Activated CD8-positive, alpha-beta memory T cell treated with anti-CD3 and anti-CD28 coated beads for 36 hours (primary cell): ENCODE data around the gene PER2. TPM values are rescaled to one million over a fixed set of nuclear protein-coding genes. Genes with fewer than 3 reads are reported as not detected.
"Not testable (repeated sequence)": the region's sequence is repeated elsewhere in the genome, so short reads cannot be mapped to it uniquely, and the experiment has no call there.

Experiments used
- CTCF ChIA-PET: fragments of 350-600 bp; sonication (Branson Sonifier 250); formaldehyde crosslinking; loops from one replicate; lab custom pipeline; 2021; ENCODE audit warnings: antibody characterized with exemption; lab: Charles Lee
- POLR2A ChIA-PET: fragments of 350-600 bp; sonication (Branson Sonifier 250); formaldehyde crosslinking; loops from one replicate; lab custom pipeline; 2021; ENCODE audit warnings: antibody characterized with exemption; lab: Charles Lee
- total RNA-seq, 2 experiments: library from RNA; stranded (reverse); gene quantifications; one replicate each; pipeline ENCODE4 v1.2.3, GENCODE V29; 2021

PER2 gene, protein sequence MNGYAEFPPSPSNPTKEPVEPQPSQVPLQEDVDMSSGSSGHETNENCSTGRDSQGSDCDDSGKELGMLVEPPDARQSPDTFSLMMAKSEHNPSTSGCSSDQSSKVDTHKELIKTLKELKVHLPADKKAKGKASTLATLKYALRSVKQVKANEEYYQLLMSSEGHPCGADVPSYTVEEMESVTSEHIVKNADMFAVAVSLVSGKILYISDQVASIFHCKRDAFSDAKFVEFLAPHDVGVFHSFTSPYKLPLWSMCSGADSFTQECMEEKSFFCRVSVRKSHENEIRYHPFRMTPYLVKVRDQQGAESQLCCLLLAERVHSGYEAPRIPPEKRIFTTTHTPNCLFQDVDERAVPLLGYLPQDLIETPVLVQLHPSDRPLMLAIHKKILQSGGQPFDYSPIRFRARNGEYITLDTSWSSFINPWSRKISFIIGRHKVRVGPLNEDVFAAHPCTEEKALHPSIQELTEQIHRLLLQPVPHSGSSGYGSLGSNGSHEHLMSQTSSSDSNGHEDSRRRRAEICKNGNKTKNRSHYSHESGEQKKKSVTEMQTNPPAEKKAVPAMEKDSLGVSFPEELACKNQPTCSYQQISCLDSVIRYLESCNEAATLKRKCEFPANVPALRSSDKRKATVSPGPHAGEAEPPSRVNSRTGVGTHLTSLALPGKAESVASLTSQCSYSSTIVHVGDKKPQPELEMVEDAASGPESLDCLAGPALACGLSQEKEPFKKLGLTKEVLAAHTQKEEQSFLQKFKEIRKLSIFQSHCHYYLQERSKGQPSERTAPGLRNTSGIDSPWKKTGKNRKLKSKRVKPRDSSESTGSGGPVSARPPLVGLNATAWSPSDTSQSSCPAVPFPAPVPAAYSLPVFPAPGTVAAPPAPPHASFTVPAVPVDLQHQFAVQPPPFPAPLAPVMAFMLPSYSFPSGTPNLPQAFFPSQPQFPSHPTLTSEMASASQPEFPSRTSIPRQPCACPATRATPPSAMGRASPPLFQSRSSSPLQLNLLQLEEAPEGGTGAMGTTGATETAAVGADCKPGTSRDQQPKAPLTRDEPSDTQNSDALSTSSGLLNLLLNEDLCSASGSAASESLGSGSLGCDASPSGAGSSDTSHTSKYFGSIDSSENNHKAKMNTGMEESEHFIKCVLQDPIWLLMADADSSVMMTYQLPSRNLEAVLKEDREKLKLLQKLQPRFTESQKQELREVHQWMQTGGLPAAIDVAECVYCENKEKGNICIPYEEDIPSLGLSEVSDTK (N-terminal part only)
- total RNA-seq, result 10 to 100 TPM; 12.6 to 14.0 TPM

DNA sequence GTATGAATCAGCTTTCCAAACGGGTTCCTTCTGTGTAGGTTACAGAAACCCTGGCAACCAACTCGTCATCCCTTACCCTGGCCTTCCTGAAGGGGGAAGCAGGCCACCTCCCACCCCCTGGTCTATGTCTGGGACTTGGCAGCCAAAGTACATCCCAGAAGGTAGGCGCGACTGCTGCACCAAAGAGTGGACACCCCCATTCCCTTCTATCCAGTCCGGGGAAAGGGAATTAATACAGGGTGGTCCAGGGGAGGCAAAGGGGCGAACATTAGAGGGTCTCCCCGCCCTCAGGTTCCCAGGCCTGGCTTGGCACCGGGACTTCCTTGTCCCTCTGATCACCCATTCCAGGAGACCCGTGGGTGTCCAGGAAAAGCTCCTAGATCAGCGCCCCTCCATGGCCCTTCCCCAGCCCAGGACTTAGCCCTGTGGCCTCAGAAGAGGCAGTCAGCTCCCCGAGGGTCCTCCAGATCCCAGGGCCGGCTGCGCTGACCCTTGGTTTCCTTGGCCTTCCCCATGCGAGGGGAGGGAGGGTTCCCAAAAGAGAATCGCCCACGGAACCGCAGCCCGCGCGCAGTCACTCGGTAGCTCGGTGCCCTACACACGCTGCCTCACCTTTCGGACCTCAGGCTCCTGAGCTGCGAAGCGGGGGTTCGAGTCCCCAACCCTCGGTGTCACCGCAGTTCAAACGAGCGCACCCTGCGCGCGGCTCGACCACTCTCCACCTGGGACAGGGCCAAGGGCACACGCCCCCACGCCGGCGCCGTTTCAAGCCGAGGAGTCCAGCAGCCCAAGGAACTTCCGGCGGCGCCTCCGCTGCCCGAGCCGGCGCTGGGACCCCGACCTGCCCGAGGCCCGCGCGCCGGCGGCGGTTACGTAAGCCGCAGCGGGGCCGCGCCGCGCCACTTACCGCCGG is at the start of gene PER2:
Gene PER2 (minus strand): TSS at position 874 of the 913 bp plus-strand sequence. CDS start 10,674 bp downstream, outside the sequence.
- ChIA-PET POLR2A (interaction anchor here (0.6 to 1.8 kb wide), 3 partner anchors 8 to 174 kb away, joined by 3 to 10 read pairs (median 6); no protein-coding TSS in a partner anchor), CTCF (interaction anchor here (0.6 to 1.0 kb wide), 2 partner anchors 23 to 70 kb away, joined by 3 read pairs; no protein-coding TSS in a partner anchor)

DNA sequence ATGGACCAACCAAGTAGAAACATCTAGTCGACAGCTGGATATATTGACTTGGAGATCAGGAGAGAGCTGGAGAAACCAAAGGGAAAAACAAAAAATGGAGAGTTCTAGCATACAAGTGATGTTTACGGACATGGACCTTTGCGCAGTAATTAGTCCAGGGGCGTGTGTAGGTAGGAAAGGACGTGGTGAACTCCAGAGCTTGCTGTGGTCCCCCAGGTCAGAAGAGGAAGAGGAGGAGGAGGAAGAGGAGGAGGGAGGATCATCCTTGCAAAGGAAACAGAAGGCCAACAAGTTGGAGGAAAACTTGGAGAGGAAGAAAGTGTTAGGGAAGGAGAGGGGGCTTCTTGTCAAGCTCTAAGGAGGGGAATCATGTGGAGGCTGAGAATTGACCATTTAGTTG is 49.4 kb upstream of the PER2 start:
- POLR2A ChIA-PET, result no interaction called here
- CTCF ChIA-PET, result no interaction called here

DNA sequence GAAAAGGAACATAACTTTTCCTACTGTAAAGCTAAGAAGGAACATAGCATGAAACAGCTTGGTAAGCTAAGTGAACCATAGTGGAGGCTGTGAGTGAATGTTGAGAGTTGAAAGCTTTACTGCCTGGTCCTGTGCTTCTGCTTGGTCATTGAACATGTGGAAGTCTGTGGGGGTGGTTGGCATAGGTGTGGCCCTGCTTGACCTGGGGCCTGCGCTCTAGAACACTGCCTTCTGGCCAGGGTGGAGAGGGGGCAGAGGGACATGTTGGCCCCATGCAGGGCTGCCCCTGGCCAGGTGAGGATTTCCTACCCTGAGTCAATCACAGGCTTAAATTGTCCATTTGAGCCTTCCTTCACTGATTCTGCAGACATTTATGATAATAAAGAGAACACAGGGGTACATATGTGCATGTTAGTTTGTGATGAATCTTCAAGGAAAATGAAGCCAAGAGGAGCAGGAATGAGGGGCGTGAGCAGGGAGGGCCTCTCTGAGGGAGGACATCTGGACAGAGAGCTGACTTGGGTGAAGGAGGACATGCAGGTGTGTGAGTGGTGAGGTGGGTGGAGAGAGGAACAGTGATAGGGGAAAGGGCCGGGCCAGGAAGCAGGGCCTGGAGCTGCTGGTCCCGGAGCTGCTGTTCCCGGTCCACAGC is 48.5 kb upstream of the PER2 start:
- CTCF ChIA-PET, result no interaction called here
- POLR2A ChIA-PET, result no interaction called here

DNA sequence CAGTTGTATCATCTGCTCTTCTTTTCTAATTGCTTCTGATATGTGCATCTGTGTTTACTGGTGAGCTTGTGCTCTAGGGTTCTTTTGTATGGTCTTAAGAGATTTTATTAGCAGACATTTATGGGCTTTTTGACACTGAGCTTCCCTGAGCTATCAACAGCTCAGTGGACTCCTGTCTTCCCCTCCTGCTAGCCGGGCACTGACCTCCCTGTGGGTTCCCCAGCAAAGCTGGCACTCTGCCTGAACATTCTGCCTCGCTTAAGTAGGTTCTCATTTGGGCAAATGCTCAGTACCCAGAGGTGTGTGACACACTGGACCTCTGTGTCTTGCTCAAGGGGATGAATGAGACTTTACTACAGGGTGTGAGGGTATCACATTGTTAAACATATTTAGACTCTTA is 47.7 kb upstream of the PER2 start:
- ChIA-PET POLR2A (no interaction called here), CTCF (no interaction called here)

DNA sequence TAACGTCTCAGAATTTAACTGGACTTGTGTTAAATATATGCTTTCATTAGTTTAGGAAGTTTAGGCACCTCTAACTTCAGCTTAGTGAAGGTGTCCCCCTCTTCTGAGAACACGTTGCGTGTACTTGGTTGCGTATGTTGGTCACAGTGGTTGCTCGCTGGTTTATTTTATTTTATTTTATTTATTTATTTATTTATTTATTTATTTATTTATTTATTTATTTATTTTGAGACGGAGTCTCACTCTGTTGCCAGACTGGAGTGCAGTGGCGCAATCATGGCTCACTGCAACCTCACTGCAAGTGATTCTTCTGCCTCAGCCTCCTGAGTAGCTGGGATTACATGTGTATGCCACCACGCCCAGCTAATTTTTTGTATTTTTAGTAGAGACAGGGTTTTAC is 47.2 kb upstream of the PER2 start:
- POLR2A ChIA-PET, result not testable (repeated sequence)

DNA sequence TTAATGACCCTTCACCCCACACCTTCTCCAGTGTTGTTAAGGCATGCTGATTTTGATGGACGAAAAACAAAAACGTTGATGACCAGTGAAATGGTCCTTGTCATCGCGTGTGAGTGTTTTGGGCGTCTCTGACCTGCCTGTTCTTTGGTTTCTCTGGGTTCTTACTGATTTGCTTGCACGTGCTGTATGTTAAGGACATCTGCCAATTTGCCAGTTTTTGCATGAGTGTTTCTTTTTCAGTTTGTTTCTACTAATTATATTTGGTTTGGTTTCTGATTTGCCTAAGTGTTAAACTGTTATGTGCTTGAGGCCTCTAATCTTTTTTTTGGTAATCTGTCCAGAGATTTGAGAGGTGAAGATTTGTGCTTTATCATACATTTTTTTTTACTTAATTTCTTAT is 46.5 kb upstream of the PER2 start:
- CTCF ChIA-PET, result no interaction called here
- POLR2A ChIA-PET, result no interaction called here

More for the DNA sequence above, 47.2 kb upstream of the PER2 start:
- CTCF ChIA-PET, result not testable (repeated sequence)

DNA sequence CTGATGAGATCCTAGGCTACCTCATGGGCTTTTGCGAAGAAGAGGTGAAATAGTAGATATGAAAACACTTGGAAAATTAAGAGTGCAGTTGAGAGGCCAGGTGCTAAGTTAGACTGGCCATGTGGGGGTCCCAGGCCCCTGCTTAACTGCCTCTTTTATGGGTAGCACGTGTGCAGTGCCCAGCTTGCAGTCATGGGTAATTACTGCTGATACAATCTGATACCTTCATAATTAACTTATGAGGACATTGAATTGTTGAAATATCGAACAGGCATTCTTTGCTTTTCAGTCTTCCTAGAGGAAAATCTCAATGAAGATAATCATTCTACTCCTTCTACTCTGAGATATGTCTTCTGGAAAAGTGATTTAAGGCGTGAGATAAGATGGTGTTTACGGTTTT is 43.5 kb upstream of the PER2 start:
- ChIA-PET CTCF (no interaction called here), POLR2A (no interaction called here)

DNA sequence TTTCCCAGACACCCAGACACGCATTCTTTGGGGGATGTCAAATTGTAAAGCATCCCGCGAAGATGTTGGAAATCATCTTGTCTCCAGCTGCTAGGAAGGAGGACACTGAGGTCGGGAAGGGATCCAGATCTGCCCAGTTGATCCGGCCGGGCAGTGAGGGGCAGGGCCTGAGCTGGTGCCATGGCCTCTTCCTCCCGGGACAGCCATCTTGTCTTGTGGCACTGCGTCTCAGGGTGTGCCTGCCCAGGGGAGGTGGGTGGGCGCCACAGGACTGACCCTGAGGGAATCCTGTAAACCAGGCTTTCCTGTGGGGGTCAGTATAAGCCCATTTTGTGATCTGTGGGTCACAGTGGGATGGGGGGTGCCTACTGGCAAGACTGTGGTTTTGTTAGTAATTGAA is 42.0 kb upstream of the PER2 start:
- ChIA-PET CTCF (no interaction called here), POLR2A (no interaction called here)

DNA sequence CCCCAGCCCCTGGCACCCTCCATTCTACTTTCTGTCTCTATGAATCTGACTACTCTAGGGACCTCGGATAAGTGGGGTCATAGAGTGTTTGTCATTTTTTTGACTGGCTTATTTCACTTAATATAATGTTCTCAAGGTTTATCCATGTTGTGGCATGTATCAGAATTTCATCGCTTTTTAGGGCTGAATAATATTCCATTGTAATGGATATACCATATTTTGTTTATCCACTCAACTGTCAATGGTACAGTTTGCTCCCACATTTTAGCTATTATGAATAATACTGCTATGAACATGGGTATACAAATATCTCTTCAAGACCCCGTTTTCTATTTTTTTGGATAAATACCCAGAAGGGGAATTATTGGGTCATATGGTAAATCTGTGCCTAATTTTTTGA is 39.3 kb upstream of the PER2 start:
- ChIA-PET CTCF (interaction anchor here (0.7 kb wide), 1 partner anchor 71 kb away, joined by 3 read pairs; no protein-coding TSS in a partner anchor), POLR2A (interaction anchor here (0.6 kb wide), 1 partner anchor 38 kb away, joined by 3 read pairs; no protein-coding TSS in a partner anchor)

DNA sequence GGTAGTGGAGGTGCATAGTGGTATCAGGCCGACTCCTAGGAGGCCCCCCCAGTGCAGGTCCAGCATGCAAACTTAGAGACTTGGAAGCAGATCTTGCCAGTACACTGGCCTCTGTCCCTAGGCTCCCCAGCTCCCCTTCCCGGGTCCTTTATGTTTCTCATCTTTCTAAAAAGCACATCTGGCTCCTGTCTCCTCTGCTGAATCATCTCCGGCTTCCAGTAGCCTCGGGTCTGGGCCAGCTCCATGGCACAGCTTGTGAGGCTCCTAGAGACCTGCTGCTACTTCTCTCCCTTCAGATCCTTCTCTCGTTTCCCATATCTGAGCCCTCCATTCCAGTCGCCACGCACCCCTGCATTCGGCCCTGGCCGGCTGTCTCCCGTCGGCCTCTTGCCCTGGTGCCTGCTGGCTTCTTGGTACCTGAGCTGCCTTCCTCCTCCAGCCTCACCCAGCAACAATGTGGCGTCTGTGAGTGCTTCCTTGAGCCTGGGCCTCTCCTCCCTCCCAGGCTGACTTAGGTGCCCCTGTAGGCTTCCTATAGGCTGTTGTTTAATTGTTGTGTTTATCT is 38.5 kb upstream of the PER2 start:
- ChIA-PET POLR2A (no interaction called here), CTCF (no interaction called here)

DNA sequence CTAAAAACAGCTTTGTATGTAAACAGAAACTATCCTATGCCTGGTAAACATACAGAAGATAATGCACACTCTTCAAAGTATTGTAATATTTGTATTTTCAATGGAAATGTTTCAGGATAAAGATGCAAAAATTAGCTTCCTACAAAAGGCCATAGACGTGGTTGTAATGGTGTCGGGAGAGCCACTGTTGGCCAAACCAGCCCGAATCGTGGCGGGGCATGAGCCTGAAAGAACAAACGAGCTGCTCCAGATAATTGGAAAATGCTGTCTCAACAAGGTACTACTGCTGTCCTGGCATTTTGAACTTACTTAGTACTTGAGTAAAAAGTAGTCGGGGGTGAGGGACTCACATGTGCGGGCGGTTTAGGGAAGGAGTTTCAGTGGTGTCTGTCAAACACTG is 37.3 kb upstream of the PER2 start:
- CTCF ChIA-PET, result no interaction called here
- POLR2A ChIA-PET, result no interaction called here

DNA sequence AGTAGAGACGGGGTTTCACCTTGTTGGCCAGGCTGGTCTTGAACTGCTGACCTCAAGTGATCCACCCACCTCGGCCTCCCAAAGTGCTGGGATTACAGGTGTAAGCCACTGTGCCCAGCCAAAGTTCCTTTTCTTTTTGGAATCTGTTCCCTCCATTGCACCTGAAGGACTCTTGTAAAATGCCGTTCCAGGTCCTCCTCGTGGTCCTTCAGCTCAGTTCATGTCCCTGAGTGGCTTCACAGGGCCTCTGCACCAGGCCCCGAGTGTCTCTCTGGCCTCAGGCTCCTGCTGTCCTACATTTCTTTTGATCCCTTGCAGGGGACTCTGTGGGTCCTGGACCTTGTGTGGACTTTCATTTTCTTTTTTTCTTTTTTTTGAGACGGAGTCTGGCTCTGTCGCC is 35.8 kb upstream of the PER2 start:
- POLR2A ChIA-PET, CTCF ChIA-PET: not testable (repeated sequence)

DNA sequence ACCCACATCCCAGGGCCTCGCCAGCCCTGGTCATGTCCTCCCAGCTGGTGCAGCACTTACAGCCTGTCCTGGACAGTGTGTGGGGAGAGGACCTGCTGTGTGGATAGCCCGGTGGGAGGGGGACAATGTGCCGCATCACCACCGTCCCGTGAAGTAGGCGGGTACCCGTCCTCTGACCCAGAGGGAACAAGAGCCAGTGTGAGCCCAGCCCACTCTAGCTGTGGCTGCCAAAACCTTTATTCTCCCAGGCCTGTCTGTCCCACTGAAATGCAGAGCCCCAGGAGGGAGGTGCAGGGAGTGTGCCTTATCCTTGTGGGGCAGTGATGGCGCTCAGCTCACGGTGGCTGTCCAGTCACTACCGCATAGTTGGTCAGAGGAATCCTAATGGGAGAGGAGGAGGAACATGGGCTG is 33.6 kb upstream of the PER2 start:
- CTCF ChIA-PET, result interaction anchor here (0.6 kb wide), 1 partner anchor 44 kb away, joined by 3 read pairs; no protein-coding TSS in a partner anchor
- POLR2A ChIA-PET, result no interaction called here

DNA sequence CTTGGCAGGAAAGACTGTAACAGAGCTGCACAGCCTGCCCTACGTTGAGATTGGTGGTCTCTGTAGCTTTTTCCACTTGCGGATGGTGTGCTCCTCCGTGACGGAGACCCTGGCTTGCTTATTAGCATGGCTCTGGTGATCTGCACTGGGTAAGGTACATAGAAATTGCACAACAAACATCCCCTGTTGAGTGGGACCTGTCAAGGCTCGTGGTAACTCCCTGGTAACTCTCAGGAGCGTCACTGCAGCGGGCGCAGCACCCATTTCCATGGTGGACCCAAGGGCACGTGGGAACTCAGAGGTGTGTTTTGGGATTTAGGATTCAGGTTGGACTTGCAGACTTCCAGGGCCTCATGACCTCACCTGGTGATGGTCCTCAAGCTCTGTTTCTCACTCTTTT is 33.1 kb upstream of the PER2 start:
- ChIA-PET CTCF (no interaction called here), POLR2A (no interaction called here)

DNA sequence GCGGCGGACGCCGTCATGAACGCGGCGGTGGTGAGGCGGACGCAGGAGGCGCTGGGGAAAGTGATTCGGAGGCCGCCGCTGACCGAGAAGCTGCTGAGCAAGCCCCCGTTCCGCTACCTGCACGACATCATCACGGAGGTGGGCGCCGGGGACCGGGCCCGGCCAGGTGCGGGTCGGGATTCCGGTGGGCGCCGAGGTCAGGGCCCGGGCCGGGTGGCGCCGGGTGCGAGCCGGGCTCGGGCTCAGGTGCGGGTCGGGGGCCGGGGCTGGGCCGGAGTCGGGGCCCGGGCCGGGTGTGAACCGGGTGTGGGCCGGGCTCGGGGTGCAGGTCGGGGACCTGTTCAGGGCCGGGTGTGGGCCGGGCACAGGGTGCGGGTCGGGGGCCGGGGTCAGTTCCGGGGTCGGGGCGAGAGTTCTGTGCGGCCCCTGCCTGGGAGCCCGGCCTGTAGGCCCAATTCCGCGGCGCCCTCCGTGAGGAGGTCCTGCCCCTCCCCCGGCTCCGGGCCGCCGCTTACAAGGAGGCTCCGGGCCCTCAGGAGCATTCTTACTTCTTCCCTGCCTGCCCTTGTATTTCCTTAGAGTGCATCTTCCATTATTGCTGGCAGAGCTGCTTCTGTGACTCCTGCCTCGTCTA is 32.4 kb upstream of the PER2 start:
- POLR2A ChIA-PET, result no interaction called here
- CTCF ChIA-PET, result no interaction called here

DNA sequence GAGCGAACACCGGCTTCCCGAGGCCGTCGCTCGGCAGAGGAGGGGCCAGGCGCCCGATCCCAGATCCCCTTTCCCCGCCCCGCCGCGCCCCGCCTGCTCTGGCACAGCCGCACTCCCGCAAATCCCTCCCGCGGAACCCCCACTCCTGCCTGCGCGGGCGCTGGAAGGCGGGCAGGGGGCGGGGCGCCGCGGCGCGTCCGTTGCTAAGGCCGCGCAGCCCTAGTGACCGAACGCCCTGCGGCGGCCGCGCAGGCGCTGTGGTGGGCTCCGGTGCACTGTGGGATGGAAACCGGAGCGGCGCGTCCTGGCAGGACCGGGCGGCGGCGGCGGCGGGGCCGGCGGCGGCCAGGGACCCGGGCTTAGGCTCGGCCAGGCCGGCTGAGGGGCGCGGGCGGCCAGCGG is 31.8 kb upstream of the PER2 start, which contains the start of gene TRAF3IP1:
Gene TRAF3IP1 (plus strand): TSS at position 273 of the 402 bp plus-strand sequence. CDS start 145 bp downstream, outside the sequence.
- ChIA-PET CTCF (no interaction called here), POLR2A (no interaction called here)

DNA sequence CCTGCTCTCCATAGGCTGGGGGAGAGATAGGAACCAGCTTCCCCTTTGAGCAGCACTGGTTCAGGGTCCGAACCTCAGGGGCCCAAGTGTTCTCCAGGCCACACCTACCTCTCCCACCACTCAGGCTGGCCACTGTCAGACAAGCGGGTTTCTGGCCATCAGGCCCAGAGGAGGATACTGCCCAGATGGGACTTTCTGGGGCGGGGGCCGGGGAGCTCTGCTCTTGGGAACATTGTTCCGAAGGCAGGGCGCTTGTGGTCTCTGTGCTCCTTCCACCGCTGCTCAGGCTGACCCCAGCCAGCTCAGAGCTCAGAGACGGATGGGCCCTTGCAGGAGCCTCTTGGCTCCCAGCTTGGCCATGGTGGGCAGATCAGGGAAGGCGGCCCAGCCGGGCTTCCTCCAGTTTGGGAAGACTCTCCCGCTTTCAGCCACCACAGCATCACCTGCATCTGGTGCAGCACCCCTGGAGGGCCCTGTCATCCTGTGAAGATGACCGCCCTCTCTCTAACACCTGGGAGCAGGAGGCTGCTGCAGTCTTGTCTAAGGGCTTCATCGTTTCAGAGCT is 26.7 kb upstream of the PER2 start:
- CTCF ChIA-PET, result no interaction called here

More for the DNA sequence above, 26.7 kb upstream of the PER2 start:
- POLR2A ChIA-PET, result no interaction called here
